ENCODE measurements around the gene ITSN1. TPM values are rescaled to one million over a fixed set of nuclear protein-coding genes. Genes with fewer than 3 reads are reported as not detected.
A peak's percentile ranks its signal among the peaks of the same experiment; 100 is the strongest.

The ITSN1 gene
- total RNA-seq, 1 donor from 2014 or later: 68.2 TPM

DNA sequence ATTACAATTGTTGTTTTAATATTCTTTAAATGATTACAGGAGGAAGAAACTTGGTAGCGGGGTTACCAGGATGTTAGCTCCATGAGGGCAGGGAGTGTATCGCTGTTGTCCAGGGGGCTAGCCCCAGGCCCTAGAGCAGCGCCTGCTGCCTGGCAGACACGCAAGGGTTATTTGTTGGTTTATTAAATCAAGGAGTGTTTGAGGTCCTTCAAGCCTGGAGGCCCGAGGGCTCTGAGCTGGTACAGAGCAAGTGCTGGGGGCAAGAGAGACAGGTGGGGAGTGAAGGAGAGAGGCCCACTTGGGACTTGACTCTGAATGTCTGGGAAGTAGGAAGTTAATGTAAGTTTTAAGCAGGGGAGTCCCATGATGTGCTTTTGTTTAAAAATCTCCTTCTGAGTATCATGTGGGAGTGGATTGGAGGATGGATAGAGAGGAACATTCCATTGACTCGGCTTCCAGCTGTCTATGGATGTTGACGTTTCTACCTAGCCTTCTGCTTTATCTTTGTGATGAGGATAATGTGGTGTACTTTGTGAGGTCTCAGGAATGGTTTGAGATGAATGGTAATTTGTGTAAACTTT lies 8.7 kb downstream of the ITSN1 start:
- H3K4me3 Mint-ChIP-seq (ENCODE audit: unreplicated experiment): no peak overlapping the region
- H3K36me3 Mint-ChIP-seq (ENCODE audit: low read depth, unreplicated experiment): peaks cover 8% of the 10 kb centered on the region
- peaks cover 4% of the 10 kb centered on the region for H3K27me3 Mint-ChIP-seq (ENCODE audit: unreplicated experiment)
- DNase-seq (ENCODE audit: low spot score): no peak
- H3K9me3 Mint-ChIP-seq (ENCODE audit: unreplicated experiment): no peaks in the 10 kb centered on the region
- TF ChIP-seq, protein P1, sequence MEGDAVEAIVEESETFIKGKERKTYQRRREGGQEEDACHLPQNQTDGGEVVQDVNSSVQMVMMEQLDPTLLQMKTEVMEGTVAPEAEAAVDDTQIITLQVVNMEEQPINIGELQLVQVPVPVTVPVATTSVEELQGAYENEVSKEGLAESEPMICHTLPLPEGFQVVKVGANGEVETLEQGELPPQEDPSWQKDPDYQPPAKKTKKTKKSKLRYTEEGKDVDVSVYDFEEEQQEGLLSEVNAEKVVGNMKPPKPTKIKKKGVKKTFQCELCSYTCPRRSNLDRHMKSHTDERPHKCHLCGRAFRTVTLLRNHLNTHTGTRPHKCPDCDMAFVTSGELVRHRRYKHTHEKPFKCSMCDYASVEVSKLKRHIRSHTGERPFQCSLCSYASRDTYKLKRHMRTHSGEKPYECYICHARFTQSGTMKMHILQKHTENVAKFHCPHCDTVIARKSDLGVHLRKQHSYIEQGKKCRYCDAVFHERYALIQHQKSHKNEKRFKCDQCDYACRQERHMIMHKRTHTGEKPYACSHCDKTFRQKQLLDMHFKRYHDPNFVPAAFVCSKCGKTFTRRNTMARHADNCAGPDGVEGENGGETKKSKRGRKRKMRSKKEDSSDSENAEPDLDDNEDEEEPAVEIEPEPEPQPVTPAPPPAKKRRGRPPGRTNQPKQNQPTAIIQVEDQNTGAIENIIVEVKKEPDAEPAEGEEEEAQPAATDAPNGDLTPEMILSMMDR (IDR thresholded peaks at IDR 0.05; ENCODE audit: unreplicated experiment): no peak
- peaks cover 38% of the 10 kb centered on the region for H3K4me1 Mint-ChIP-seq (ENCODE audit: unreplicated experiment)
- H3K27ac Mint-ChIP-seq (ENCODE audit: unreplicated experiment): no peak overlapping the region

DNA sequence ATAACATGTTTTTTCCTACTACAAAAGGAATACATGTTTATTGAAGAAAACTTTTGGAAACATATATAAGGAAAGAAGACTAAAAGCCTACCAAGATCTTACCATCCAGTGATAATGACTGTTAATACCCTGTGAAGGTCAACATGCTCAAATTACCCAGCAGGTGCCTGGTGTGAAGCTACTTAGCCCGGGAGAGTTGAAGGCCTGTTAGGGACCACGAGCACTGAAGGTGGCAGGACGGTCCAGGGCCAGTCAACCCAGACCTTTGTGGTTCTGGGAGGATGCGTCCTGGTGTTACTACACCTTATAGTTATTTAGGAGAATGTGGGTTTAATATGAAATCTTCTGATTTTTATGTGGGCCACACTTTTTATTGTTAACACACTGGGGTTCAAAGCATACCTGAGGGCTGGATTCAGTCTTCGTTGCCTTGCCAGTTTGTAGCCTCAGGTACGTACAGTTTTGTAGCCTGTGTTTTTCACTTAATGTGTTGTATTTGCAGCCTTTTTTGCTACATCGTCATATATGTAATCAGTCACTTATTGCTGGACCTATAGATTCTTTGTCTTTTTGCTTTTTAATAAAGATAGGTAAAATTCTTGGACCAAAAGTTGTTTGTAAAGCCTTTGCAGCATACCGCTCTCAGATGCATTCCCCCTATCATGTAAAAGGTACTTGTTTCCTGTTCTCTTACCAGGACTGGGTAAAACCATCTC lies 9.8 kb downstream of the ITSN1 start:
- no peak for DNase-seq (ENCODE audit: low spot score)
- Mint-ChIP-seq H3K27me3 (ENCODE audit: unreplicated experiment) (peaks cover 4% of the 10 kb centered on the region), H3K4me1 (ENCODE audit: unreplicated experiment) (peaks cover 44% of the 10 kb centered on the region), H3K27ac (ENCODE audit: unreplicated experiment) (no peak overlapping the region), H3K9me3 (ENCODE audit: unreplicated experiment) (no peaks in the 10 kb centered on the region), H3K36me3 (ENCODE audit: low read depth, unreplicated experiment) (peaks cover 11% of the 10 kb centered on the region), H3K4me3 (ENCODE audit: unreplicated experiment) (no peak overlapping the region)
- TF ChIP-seq, protein P1 (IDR thresholded peaks at IDR 0.05; ENCODE audit: unreplicated experiment): no peak

DNA sequence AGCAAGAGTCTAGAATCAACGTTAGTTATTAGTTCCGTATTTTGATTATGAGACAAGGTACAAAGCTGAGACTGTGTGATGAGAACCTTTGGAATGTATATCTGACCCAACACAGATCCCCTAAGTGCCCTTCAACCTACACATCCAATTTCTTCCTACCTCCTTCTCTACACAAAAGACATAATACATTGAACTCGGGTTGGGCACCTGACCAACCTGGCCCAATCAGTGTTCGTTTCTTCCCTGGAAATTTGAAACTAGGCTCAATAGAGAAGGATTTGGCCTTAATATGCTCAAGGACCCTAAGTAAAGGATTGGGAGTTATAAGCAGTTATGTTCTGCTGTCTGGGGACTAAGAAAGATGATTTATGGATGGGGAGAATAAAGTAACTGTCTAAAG lies 12.1 kb downstream of the ITSN1 start:
- Mint-ChIP-seq H3K9me3 (ENCODE audit: unreplicated experiment) (no peaks in the 10 kb centered on the region), H3K4me1 (ENCODE audit: unreplicated experiment) (peaks cover 49% of the 10 kb centered on the region), H3K36me3 (ENCODE audit: low read depth, unreplicated experiment) (peaks cover 13% of the 10 kb centered on the region), H3K4me3 (ENCODE audit: unreplicated experiment) (no peak overlapping the region), H3K27me3 (ENCODE audit: unreplicated experiment) (peaks cover 1% of the 10 kb centered on the region), H3K27ac (ENCODE audit: unreplicated experiment) (no peak overlapping the region)
- DNase-seq (ENCODE audit: low spot score): no peak
- TF ChIP-seq, protein P1 (IDR thresholded peaks at IDR 0.05; ENCODE audit: unreplicated experiment): no peak

DNA sequence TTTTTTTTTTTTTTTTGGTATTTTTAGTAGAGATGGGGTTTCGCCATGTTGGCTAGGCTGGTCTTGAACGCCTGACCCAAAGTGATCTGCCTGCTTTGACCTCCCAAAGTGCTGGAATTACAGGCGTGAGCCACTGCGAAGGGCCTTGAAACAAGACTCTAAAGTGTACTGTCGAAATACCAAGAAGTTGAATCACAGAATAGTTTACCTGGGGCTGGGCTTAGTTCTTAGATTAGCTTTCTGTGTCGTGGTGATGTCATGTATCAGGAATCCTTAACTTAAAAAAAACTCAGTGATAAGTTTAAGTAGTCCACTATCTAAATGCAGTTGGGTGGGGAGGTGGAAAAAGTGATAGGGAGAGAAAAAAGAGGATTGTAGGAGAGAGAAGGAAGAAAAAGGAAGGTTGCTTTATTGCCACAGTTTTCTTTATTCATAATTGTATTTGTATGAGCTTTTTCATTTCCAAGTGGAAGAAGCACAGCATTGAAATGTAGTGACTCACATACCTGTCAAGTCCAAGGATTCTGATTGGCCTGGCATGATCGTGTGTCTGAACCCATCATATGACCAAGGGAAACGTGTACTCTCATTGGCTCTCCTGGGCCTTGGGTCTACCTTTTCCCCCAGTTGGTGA lies 13.4 kb downstream of the ITSN1 start:
- peaks cover 17% of the 10 kb centered on the region for H3K36me3 Mint-ChIP-seq (ENCODE audit: low read depth, unreplicated experiment)
- no peak overlapping the region for H3K4me3 Mint-ChIP-seq (ENCODE audit: unreplicated experiment)
- H3K9me3 Mint-ChIP-seq (ENCODE audit: unreplicated experiment): no peaks in the 10 kb centered on the region
- peak overlapping the region; percentile 62 for H3K27ac Mint-ChIP-seq (ENCODE audit: unreplicated experiment)
- H3K27me3 Mint-ChIP-seq (ENCODE audit: unreplicated experiment): no peaks in the 10 kb centered on the region
- peaks cover 45% of the 10 kb centered on the region for H3K4me1 Mint-ChIP-seq (ENCODE audit: unreplicated experiment)
- DNase-seq (ENCODE audit: low spot score): no peak
- TF ChIP-seq, protein P1 (IDR thresholded peaks at IDR 0.05; ENCODE audit: unreplicated experiment): no peak
